Nephron (organoid): ENCODE results near the gene WDR72.

Experiments
- H3K27ac Mint-ChIP-seq, 3 experiments: 2 replicates each; pipeline ENCODE4 v1.8.0; 2020; ENCODE audit warnings: mixed read lengths in 3 of 3, mild to moderate bottlenecking in 2 of 3, moderate library complexity in 1 of 3
- H3K27me3 Mint-ChIP-seq: 2 replicates; pipeline ENCODE4 v1.8.0; 2021; ENCODE audit warnings: low read depth, mild to moderate bottlenecking, moderate library complexity, mixed read lengths
- H3K36me3 Mint-ChIP-seq: 2 replicates; pipeline ENCODE4 v1.8.0; 2020; ENCODE audit warnings: low read depth, mixed read lengths
- H3K4me1 Mint-ChIP-seq: 2 replicates; pipeline ENCODE4 v1.8.0; 2020; ENCODE audit warnings: mixed read lengths
- H3K4me3 Mint-ChIP-seq, 3 experiments: 2 replicates each; pipeline ENCODE4 v1.8.0; 2020; ENCODE audit warnings: mild to moderate bottlenecking in 3 of 3, mixed read lengths in 3 of 3, moderate library complexity in 2 of 3
- H3K9me3 Mint-ChIP-seq: 2 replicates; pipeline ENCODE4 v1.8.0; 2020; ENCODE audit warnings: mixed read lengths
- CTCF ChIP-seq, 3 experiments: fragments of 200-600 bp; sonication (generic); IDR thresholded peaks; one replicate each; pipeline ENCODE4 v1.5.0; 2021; ENCODE audit warnings: antibody characterized with exemption in 3 of 3; ENCODE audit not compliant: unreplicated experiment in 3 of 3

WDR72 gene

DNA sequence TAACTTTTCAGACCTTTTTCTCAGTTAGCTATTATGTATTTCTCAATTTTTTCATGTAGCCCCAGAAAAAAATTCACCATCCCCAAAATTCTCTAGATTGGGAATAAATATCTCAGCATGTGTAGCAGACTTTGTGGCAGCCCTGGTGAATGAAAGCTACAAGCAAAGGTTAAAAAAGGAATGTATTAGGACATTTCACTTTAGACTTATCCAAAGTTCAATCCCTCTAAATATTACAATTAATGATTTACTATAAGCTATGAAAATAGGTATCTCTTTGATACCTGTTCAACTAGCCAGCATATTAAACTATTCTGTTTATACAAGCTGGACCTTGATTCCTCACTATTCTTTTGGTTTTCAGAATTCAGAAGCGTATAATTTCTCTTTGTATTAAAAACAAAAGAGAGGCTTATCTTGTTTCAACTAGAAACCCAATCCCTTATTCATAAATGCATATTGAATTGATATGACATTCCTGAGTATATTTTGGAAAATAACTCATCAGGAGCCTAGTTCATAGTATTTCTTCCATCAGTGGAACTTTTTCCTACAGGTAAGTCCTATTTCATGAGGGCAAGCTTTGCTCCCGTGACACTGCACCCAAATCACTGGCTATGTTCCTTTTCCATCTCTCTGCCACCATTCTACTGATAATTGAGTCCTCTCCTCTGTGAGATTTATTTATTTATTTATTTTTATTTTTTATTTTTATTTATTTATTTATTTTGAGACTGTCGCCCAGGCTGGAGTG is 38.0 kb downstream of the WDR72 start:
- Mint-ChIP-seq H3K36me3 (peaks cover 4% of the 10 kb centered on the region), H3K27ac (no peak overlapping the region)

GRCh38 chr15:53716909-53717876 is 42.3 kb downstream of the WDR72 start:
- Mint-ChIP-seq H3K36me3 (no peaks in the 10 kb centered on the region), H3K9me3 (no peaks in the 10 kb centered on the region), H3K4me3 (no peak overlapping the region), H3K4me1 (peaks cover 4% of the 10 kb centered on the region), H3K27ac (no peak overlapping the region), H3K27me3 (no peaks in the 10 kb centered on the region)
- peak; percentile 37 to 50 (median 41) for TF ChIP-seq CTCF (IDR thresholded peaks at IDR 0.05; ENCODE audit: unreplicated experiment in 3 of 3)

More for the DNA sequence above, 38.0 kb downstream of the WDR72 start:
- TF ChIP-seq CTCF (IDR thresholded peaks at IDR 0.05; ENCODE audit: unreplicated experiment in 3 of 3): no peak
- Mint-ChIP-seq H3K27me3 (no peaks in the 10 kb centered on the region), H3K4me3 (no peak overlapping the region), H3K4me1 (peaks cover 4% of the 10 kb centered on the region), H3K9me3 (no peaks in the 10 kb centered on the region)

DNA sequence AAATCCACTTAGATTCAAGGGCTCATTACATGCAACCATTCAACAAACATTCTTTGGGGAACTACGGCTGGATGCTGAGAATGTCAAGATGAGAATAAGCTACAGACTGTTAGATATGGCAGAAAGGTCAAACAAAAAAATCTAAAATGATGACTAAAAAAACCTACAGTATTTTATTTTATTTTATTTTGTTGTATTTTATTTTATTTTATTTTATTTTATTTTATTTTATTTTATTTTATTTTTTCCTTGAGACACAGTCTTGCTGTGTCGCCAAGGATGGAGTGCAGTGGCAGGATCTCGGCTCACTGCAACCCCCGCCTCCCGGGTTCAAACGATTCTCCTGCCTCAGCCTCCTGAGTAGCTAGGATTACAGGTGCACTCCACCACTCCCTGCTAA is 46.2 kb downstream of the WDR72 start:
- Mint-ChIP-seq H3K4me1 (peaks cover 10% of the 10 kb centered on the region), H3K4me3 (no peak overlapping the region), H3K36me3 (no peaks in the 10 kb centered on the region), H3K27ac (no peak overlapping the region), H3K27me3 (no peaks in the 10 kb centered on the region), H3K9me3 (no peaks in the 10 kb centered on the region)
- TF ChIP-seq CTCF (IDR thresholded peaks at IDR 0.05; ENCODE audit: unreplicated experiment in 3 of 3): no peak

- H3K4me3 Mint-ChIP-seq: peak overlapping the region; percentile 65 to 72 (median 66)
- H3K27me3 Mint-ChIP-seq: no peaks in the 10 kb centered on the region
- peak overlapping the region; percentile 86 to 92 (median 87) for H3K27ac Mint-ChIP-seq
- no peak for TF ChIP-seq CTCF (IDR thresholded peaks at IDR 0.05; ENCODE audit: unreplicated experiment in 3 of 3)
- H3K9me3 Mint-ChIP-seq: no peaks in the 10 kb centered on the region
- peaks cover 6% of the 10 kb centered on the region for H3K4me1 Mint-ChIP-seq
- no peaks in the 10 kb centered on the region for H3K36me3 Mint-ChIP-seq
Measured at GRCh38 chr15:53710906-53711305, 48.6 kb downstream of the WDR72 start.

GRCh38 chr15:53709821-53710220 is 49.6 kb downstream of the WDR72 start:
- peaks cover 6% of the 10 kb centered on the region for H3K4me1 Mint-ChIP-seq
- H3K27me3 Mint-ChIP-seq: no peaks in the 10 kb centered on the region
- no peaks in the 10 kb centered on the region for H3K9me3 Mint-ChIP-seq
- no peaks in the 10 kb centered on the region for H3K36me3 Mint-ChIP-seq
- TF ChIP-seq CTCF (IDR thresholded peaks at IDR 0.05; ENCODE audit: unreplicated experiment in 3 of 3): no peak
- H3K27ac Mint-ChIP-seq: peak overlapping the region; percentile 5 to 92 (median 32)
- peak overlapping the region; percentile 3 to 29 (median 24) for H3K4me3 Mint-ChIP-seq
